HG03558 (cell line): ENCODE measurements around the gene BTBD2.
"Not testable (repeated sequence)": the region's sequence is repeated elsewhere in the genome, so short reads cannot be mapped to it uniquely, and the experiment has no call there.

Experiments used
- ATAC-seq: cut with Tn5 transposase; IDR thresholded peaks from one replicate; pipeline ENCODE4 v1.9.1; 2021; ENCODE audit warnings: moderate number of reproducible peaks; ENCODE audit not compliant: unreplicated experiment; ENCODE audit errors: extremely low read depth

The BTBD2 gene

DNA sequence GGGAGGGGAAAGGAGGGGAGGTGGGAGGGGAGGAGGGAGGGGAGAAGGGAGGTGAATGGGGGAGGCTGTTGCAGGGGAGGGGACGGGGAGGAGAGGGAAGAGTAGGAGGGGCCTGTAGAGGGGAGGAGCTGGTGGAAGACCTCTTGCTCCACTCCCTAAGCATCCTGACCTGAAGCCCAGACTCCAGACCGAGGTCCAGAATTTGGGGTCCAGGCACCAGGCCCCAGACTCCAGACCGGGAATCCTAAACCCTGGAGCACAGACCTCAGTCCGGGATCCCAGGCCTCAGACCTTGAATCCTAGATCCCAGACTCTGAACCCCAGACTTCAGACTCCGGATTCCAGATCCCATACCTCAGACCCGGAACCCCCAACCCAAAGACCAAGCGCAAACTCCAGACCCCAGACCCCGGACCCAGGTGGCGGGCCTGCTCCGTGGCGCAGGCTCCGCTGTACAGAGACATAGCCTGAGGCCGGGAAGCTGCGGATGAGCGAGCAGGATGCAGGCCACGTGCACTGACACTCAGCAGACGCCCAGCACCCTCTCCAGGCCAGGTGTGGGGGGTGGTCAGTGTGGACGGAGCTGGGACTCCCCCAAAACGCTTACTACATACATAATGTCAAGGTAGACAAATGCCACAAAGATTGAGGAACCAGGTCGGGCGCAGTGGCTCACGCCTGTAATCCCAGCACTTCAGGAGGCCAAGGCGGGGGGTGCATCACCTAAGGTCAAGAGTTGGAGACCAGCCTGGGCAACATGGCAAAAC, 710 bp upstream of the BTBD2 start:
- ATAC-seq: no peak

DNA sequence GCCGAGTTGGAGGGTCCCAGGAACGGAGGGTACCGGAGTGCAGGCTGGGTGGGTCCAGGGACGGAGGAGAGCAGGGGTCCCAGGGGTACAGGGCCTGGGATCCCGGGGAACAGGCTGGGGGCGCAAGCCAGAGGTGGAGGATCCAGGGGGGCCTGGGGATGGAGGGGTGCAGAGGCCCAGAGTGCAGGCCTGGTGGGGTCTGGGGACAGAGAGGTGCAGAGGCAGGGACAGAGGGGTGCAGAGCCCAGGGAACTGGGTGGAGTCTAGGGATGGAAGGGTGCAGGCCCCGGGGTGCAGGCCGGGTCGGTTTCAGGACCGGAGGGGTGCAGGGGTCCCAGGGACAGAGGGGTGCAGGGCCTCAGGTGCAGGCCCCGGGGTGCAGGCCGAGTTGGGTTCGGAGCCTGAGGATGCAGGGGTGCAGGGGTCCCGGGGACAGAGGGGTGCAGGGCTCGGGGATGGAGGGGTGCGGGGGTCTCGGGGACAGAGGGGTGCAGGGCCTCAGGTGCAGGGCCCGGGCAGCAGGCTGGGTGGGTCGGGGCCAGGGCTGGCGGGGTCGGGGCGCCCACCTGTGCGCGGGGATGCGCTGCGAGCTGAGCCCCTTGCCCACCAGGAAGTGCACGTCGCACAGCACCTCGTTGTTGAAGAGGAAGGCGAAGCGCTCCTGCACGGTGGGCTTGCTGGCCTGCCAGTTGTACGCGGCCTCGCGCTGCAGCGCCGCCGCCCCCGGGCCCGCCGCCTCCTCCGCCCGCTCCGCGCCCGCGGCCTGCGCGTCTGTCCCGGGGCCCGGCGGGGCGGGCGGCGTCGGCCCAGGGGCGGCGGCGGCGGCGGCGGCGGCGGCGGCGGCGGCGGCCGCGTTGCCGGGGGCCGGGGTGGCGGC, 545 bp downstream of the BTBD2 start:
- no peak for ATAC-seq

DNA sequence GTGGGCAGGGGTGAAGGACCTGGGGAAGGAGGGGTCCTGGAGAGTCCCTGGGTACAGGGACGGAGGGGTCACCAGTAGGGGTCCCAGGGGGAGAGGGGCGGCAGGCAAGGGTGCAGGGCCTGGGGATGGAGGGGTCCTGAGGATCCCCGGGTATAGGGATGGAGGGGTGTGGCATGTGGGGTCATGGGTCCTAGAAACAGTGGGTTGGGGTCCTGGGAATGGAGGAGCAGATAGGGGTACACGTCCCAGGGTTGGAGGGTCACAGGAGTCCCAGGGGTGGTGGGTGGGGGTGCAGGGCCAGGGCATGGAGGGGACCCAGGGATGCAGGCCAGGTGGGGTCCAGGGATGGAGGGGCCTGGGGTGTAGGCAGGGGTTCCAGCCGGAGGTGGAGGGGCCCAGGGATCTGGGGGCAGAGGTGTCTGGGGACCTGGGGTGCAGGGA, 1.4 kb downstream of the BTBD2 start:
- no peak for ATAC-seq

DNA sequence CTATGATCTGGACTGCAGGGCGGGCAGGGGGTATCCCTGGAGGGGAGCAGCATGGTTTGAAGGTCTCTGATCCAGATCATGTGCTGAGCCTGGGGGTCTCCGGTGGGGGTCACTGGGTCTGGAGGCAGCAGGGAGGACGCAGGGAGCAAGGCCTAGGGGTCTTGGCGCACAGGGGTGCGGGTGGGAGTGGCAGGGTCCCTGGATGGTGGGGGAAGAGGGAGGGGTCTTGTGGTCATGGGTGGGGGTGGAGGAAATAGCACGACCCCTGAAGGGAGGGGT, 1.9 kb downstream of the BTBD2 start:
- ATAC-seq: no peak

DNA sequence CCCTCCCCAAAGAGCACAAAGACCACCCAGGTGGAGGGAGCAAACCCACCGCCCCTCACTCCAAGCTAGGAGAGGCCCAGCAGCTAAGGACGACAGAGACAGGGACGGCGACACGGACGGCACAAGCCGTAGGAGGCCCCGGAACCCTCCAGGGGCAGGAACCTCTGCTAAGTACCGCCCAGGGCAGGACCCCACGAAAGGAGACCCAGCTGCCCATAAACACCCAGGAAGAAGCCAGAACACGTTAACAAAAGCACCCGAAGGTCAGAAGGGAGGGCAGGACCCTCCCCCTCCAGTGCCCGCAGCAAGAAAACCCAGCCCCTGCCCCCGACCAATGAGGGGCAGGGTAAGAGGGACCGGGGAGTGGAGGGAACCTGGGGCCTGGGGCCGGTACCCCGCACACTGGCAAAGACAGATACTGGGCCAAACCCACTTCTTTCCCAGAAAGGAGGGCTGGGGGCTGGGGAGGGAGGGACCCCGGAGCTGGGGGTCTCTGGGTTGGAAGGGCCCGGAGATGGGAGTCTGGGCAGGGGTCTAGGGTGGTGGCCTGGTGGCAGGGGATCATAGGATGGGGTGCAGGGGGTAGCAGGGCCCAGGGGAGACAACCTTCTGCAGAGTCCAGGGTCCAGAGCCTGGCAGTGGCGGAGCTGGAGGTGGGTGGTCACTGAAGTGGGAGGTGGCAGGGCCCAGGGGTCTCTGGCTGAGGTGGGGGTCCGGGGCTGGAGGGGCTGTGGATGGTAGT, 2.4 kb downstream of the BTBD2 start:
- no peak for ATAC-seq

DNA sequence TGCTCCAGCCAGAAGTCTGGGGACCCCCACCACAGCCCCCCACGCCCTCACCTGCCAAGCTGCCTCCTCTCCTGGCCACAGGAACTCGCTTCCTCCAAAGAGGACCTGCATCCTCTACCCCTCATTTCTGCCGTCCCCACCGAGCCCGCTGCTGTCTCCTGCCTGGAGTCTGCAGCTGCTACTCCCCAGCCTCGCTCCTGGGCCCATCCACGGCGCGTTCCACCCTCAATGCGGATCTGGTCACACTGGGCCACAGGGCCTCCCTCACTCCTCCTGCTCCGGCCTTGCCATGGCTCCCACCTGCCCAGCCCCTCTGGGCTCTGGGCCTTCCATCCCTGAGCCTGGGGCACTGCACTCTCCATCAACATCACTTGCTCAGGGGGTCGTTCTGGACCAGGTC, 4.3 kb downstream of the BTBD2 start:
- ATAC-seq: no peak

DNA sequence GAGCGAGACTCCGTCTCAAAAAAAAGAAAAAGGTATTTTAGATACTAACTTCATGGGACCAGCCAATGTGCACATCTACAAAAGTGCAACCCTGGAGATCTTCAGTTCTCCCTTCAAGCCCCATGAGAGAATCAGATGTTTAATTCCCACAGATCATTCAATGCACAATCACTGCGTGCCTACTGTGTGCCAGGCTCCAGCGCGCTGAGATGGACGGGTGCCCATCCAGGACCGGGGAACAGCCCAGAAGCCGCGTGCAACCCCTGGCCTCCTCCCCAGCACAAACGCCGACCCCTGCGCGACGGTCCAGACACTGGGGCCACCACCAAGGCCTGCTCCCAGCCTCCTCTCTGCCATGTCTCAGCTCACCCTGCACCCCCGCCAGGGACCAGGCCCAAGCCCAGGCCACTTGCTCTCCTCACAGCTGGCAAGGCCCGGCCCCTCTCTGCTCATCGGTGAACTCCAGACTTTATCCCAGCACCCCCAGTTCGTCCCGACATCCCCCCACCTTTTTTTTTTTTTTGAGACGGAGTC, 5.3 kb downstream of the BTBD2 start:
- ATAC-seq: no peak

DNA sequence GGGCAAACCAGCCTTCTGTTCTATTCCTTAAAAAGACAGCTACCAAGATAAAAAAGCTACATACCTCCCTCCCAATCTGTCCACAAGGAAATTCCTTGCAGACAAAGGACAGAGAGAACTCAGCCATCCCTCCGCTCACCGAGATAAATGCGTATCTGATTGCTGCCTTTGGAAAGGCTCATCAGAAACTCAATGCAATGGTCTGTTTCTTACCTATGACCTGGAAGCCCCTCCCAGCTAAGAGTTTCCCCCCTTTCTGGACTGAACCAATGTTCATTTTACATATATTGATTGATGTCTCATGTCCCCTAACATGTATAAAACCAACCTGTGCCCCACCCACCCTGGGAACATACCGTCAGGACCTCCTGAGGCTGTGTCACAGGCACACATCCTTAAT, 11.6 kb downstream of the BTBD2 start:
- ATAC-seq: no peak

DNA sequence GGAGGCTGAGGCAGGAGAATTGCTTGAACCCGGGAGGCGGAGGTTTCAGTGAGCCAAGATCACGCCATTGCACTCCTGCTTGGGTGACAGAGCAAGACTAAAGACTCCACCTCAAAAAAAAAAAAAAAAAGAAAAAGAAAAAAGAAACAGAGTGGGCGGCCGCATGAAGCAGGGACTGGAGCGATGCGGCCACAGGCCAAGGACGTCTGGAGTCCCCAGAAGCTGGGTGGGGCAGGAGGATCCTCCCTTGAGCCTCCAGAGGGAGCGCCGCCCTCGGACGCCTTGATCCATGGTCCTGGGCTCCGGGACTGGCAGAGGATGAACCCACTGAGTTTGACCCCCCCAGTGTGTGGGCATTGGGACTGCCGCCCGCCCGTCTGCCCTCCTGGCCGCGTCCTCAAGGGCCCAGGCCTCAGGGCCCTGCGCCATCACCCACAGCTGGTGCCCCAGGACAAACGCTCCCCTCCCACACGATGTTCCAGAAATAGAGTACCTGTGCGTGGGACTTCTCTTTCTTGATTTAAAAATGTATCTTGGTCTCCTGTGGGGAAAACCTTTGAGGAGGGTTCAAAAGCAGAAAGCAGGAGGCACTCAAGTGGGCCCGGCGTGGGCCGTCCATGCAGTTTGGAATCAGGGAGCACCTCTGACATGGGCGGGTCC, 15.5 kb downstream of the BTBD2 start:
- ATAC-seq: no peak

DNA sequence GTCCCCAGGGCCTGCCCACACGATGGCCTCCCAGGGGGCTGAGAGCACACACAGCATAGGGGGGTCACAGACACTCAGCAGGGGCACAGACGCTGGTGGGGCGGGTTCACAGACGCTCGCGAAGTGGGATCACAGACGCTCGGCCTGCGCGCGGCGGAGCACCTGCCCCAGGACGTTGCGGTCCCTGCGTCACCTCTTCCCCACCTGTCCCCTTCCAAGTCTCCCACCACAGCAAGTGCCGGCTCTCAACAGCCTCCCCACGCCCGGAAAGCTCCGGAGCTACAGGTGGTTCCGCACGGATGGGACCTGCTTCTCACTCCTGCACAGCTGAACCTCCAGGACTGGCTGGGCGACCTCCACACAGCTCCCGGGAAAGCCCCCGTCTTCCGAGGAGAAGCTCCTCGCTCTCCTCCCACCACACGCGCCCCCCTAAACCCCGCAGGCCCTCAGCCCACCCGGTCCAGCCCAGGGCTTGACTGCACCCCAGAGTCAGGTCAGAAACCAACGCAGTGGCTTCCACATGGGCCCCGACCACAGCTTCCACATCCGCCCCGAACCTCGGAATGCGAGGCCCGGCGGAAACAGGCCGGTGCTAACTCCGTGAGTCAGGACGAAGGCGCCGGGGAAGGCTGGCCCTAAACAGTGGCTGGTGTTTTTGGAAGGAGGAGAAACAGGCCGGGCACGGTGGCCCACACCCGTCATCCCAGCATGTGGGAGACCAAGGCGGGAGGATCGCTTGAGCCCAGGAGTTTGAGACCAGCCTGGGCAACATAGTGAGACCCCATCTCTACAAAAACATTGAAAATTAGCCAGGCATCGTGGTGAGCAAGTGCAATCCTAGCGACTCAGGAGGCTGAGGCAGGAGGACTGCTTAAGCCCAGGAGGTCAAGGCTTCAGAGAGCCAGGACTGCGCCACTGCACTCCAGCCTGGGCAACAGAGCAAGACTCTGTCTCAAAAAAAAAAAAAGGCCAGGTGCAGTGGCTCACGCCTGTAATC, 16.5 kb downstream of the BTBD2 start:
- no peak for ATAC-seq

DNA sequence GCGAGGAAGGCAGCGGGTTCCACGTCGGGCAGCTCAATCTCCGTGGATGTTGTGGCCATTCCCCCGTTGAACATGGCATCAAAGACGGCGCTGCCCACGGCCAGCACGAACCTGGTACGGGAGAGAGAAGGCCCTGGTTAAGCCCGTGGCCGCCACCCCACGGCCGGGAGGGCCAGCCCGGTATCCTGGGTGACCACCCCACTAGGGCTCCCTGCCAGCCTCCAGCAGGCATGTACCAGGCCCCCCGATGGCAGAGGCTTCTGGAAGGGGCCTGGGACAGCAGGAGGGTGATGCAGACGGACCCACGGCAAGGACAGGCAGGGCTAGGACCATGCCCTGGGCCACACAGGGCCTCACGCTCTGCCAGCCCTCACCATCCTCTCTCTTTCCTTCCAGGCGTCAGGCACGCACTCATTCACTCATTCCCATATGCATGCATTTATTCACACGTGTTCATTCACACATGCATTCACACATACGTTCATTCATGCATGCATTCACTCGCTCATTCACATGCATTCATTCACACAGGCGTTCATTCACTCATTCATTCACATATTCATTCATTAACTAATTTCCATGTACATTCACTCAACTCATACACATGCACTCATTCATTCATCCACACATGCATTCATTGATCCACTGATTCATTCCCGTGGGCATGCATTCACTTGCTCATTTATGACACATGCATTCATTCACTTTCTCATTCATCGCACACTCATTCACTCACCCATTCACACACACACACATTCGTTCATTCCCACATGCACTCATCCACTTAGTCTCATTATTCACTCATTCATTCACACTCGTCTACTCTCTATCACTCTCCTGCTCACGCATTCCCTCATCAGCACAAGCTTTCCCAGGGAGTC, 17.9 kb downstream of the BTBD2 start:
- ATAC-seq: no peak

DNA sequence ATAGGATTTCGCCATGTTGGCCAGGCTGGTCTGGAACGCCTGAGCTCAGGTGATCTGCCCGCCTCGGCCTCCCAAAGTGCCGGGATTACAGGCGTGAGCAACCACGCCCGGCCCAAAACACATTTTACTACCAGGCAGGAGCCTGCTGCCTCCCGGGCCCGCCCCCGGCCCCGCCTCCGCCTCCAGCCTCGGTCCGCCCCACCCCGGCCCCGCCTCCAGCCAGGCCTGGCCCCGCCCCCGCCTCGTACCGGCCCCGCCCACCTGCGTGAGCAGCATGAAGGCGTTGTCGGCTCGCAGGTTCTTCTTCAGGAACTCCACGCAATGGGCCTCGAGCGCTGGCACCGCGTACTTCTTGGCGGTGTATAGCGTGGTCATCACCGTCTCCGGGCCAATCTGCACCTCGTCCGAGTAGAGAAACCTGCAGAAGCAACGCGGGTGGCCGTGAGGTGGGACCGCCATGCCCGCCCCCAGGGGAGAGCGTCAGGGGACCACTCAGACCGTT, 22.7 kb downstream of the BTBD2 start:
- ATAC-seq: no peak

DNA sequence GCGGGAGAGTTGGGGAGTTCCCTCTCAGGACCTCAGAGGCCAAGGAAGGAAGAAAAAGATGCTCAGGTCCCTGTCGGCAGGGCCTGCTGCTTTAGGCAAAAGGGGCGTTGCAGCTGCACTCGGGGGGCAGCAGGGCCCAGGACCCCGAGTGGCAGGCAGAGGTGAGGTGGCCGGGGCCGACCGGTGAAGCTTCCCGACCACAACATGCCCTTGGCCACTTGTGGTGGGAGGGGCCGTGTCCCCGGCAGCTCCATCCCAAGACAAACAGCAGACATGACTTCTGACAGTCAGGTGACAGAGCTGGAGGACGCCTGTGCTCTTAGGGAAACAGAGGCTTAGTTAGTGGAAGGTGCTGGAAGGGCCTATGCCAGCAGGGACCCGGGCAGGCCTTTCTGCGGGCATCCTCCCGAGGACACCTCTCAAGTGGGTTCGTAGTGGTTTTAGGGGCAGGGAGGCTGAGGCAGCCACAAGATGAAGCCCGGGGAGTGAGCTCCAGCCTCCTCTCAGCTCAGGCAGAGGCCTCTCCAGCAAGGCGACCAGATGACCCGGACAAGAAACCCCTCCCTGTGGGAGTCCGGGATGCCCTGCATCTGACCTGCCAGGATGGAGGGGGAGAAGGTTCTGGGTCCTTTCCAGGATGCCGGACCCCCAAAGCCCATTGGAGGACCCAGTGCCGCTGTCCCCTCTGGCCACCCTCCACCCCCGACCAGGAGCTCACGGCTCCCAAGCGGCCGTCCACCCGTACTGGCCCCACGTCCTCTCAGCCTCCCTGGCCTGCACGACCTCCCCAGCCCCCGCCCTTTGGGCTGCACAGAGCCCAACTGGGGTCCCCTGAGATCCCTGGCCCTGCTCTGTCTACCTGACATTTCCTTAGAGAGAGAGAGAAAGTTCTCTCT, 24.2 kb downstream of the BTBD2 start:
- no peak for ATAC-seq

DNA sequence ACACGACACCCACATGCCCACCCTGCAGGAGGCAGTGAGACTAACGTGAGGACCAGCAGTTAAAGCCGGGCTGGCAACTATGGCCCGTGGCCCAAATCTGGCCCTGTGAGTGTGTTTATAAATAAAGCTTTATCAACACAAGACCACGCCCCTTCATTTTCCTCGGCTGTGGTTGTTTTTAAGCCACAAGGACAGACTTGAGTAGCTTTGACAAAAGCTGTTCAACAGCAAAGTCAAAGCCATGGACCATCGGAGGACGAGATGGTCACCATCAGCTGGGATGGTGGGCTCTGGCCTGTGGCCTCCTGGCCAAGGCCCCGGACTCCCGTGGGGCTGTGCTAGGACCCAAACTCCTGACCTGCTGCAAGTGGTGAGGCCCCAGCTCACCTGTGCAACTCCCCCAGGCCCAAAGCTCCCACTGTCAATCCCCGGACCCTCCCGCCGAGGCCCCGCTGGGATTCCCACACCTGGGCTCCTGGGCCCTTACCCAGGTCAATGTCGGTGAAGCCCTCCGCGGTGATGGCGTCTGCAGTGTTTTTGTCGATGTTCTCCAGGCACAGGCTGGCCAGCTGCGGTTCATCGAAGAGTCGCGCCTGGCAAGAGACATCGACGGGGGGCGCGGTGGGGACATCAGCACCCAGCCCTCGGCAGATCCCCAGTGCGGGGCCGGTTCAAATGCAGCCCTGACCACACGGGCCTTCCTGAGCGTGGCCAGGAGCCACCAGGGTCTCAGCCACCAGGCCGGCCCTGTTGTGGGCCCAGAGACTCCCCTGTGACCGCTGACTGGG, 25.1 kb downstream of the BTBD2 start:
- no peak for ATAC-seq

DNA sequence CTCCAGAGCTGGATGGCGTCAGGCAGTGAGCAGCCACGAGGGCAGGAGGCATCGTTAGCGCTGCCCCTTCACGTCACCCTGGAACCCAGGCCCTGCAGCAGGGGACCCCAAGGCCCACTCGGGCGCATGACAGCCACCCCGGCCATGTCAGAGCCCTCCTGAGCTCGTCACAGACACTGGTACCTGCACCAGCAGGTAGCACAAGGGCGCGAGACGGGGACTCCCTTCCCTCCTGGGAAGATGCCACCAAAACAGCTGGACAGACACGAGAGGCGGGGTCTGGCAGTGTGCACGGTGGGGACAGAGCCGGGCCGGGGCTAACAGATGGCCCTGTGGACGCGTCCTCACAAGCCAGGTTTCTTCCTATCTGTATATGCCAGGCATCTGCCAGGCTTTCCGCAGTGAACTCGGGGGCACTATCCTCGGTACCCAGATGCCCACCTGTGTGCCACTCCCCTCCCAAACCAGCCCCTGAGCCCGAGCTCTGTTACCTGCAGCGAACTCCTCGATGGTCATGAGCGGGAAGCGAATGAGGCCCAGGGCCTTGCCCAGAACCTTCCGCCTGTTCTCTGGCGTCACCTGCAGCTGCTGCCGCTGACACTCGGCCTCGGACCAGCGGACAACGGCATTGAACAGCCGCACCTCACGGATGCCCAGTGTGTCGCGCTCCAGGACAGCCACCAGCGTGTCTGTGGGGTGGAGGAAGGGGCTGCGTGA, 25.8 kb downstream of the BTBD2 start:
- no peak for ATAC-seq

DNA sequence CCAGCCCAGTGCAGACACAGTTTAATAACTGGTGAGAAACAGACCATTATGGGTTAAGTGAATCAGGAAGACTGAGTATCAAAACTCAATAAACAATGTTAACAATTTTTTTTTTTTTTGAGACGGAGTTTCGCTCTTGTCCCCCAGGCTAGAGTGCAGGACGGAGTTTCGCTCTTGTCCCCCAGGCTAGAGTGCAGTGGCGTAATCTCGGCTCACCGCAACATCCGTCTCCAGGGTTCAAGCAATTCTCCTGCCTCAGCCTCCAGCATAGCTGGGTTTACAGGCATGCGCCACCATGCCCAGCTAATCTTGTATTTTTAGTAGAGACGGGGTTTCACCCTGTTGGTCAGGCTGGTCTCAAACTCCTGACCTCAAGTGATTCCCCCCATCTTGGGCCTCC, 27.1 kb downstream of the BTBD2 start:
- ATAC-seq: not testable (repeated sequence)
